Panc1 (cell line): ENCODE results near the gene HSPBP1.

Source experiments
- CTCF ChIP-seq: fragments of 450-650 bp; IDR thresholded peaks from 2 replicates; pipeline ENCODE4 v1.5.1; 2017; ENCODE audit warnings: mild to moderate bottlenecking
- REST ChIP-seq, 2 experiments: IDR thresholded peaks; 2 replicates each; pipeline ENCODE4 v1.6.1; 2011 to 2012; ENCODE audit warnings: low read depth in 2 of 2, control low read depth in 1 of 2, low read length in 1 of 2, mild to moderate bottlenecking in 1 of 2, moderate library complexity in 1 of 2; ENCODE audit not compliant: insufficient read depth in 1 of 2
- SIN3A ChIP-seq: IDR thresholded peaks from 2 replicates; pipeline ENCODE4 v1.6.1; 2012; ENCODE audit warnings: low read depth, mild to moderate bottlenecking, low read length, moderate library complexity, borderline replicate concordance; ENCODE audit not compliant: insufficient read depth
- TCF7L2 ChIP-seq: IDR thresholded peaks from 2 replicates; pipeline ENCODE4 v1.6.1; 2011; ENCODE audit warnings: mild to moderate bottlenecking, low read depth, low read length, inconsistent platforms

GRCh38 chr19:55258476-55258827, 21.5 kb downstream of the HSPBP1 start:
- TF ChIP-seq CTCF = no peak
- TF ChIP-seq SIN3A = no peak
- TF ChIP-seq TCF7L2 = no peak
- no peak for TF ChIP-seq REST (IDR thresholded peaks at IDR 0.05; ENCODE audit: insufficient read depth in 1 of 2, low read depth in 2 of 2, low read length in 1 of 2)
